G401 (cell line): ENCODE results near the gene STRADB. TPM values are rescaled to one million over a fixed set of nuclear protein-coding genes. Genes with fewer than 3 reads are reported as not detected.
"Not testable (repeated sequence)": the region's sequence is repeated elsewhere in the genome, so short reads cannot be mapped to it uniquely, and the experiment has no call there.

ENCODE experiments used
- DNase-seq: peaks from one replicate; pipeline ENCODE4 v3.0.0-alpha.2; 2015; ENCODE audit warnings: low spot score
- in situ Hi-C: cut with HindIII; loops from 2 replicates; pipeline ENCODE4 v1.10.0; 2016; ENCODE audit warnings: low sequenced_read_pairs, mixed read lengths
- total RNA-seq: library from RNA; depleted of rRNA; stranded (reverse); fragments of >200 nt; shearing (Covaris generic); gene quantifications from 2 replicates; pipeline ENCODE4 v1.2.3, GENCODE V29; 2014

The STRADB gene
- total RNA-seq, 1 experiment from 2014 or later, result 276 TPM

- in situ Hi-C loops, DNase-seq: not testable (repeated sequence)
Observed at GRCh38 chr2:201429835-201430234, 21.7 kb upstream of the STRADB start.

GRCh38 chr2:201430322-201430721 lies 21.2 kb upstream of the STRADB start:
- in situ Hi-C loops, result not testable (repeated sequence)

GRCh38 chr2:201430839-201431238 lies 20.7 kb upstream of the STRADB start:
- no peak for DNase-seq
- in situ Hi-C loops, result no loop called here

More at GRCh38 chr2:201430322-201430721, 21.2 kb upstream of the STRADB start:
- DNase-seq, result not testable (repeated sequence)

GRCh38 chr2:201432038-201432620 lies 19.4 kb upstream of the STRADB start:
- no peak for DNase-seq
- in situ Hi-C loops, result no loop called here

- no peak for DNase-seq
- in situ Hi-C loops, result no loop called here
Observed at GRCh38 chr2:201432621-201433393, 18.7 kb upstream of the STRADB start.

GRCh38 chr2:201433394-201433995 lies 18.0 kb upstream of the STRADB start:
- in situ Hi-C loops, result no loop called here
- no peak for DNase-seq

- no peak for DNase-seq
- in situ Hi-C loops, result no loop called here
Observed at GRCh38 chr2:201436141-201436540, 15.4 kb upstream of the STRADB start.

GRCh38 chr2:201439336-201439922 lies 12.1 kb upstream of the STRADB start:
- DNase-seq, in situ Hi-C loops: not testable (repeated sequence)

- in situ Hi-C loops, result loop anchor here (10.0 kb wide), 1 partner anchor 175 kb away; the partner anchor contains the start of gene CASP8
- DNase-seq, result peak; percentile 42
Observed at GRCh38 chr2:201440182-201440581, 11.4 kb upstream of the STRADB start.

- in situ Hi-C loops, result loop anchor here (10.0 kb wide), 1 partner anchor 177 kb away; the partner anchor contains the start of gene CASP8
Observed at GRCh38 chr2:201441409-201441808, 10.1 kb upstream of the STRADB start.

GRCh38 chr2:201444746-201445465 lies 6.6 kb upstream of the STRADB start:
- DNase-seq, result no peak
- in situ Hi-C loops, result loop anchor here (10.0 kb wide), 1 partner anchor 180 kb away; the partner anchor contains the start of gene CASP8

More at GRCh38 chr2:201441409-201441808, 10.1 kb upstream of the STRADB start:
- DNase-seq, result no peak

GRCh38 chr2:201447086-201447485 lies 4.5 kb upstream of the STRADB start:
- in situ Hi-C loops, result loop anchor here (10.0 kb wide), 1 partner anchor 182 kb away; the partner anchor contains the start of gene CASP8
- no peak for DNase-seq

- no peak for DNase-seq
- in situ Hi-C loops, result loop anchor here (10.0 kb wide), 1 partner anchor 183 kb away; the partner anchor contains the start of gene CASP8
Observed at GRCh38 chr2:201448061-201448460, 3.5 kb upstream of the STRADB start.

GRCh38 chr2:201448701-201449100 lies 2.8 kb upstream of the STRADB start:
- in situ Hi-C loops, result loop anchor here (10.0 kb wide), 1 partner anchor 184 kb away; the partner anchor contains the start of gene CASP8
- DNase-seq, result no peak

- peak; percentile 47 for DNase-seq
- in situ Hi-C loops, result no loop called here
Observed at GRCh38 chr2:201450954-201451291, 617 bp upstream of the STRADB start.

GRCh38 chr2:201452058-201452921 lies 750 bp downstream of the STRADB start:
- peak; percentile 37 for DNase-seq
- in situ Hi-C loops, result no loop called here

- no peak for DNase-seq
- in situ Hi-C loops, result no loop called here
Observed at GRCh38 chr2:201452922-201453643, 1.5 kb downstream of the STRADB start.
